HUES48 (cell line): ENCODE data around the gene RGS11.
"Not testable (repeated sequence)": the region's sequence is repeated elsewhere in the genome, so short reads cannot be mapped to it uniquely, and the experiment has no call there.

ENCODE experiments used
- H3K27ac ChIP-seq: one replicate; pipeline ENCODE4 v1.7.0; 2013; ENCODE audit warnings: low read depth, low read length, inconsistent platforms
- H3K27me3 ChIP-seq: 2 replicates; pipeline ENCODE4 v1.6.1; 2013; ENCODE audit warnings: mild to moderate bottlenecking, low read length; ENCODE audit not compliant: control insufficient read depth, insufficient read depth
- H3K36me3 ChIP-seq: 2 replicates; pipeline ENCODE4 v1.6.1; 2013; ENCODE audit warnings: low read length; ENCODE audit not compliant: control insufficient read depth, insufficient read depth
- H3K4me1 ChIP-seq: 2 replicates; pipeline ENCODE4 v1.6.1; 2013; ENCODE audit warnings: mild to moderate bottlenecking, low read length; ENCODE audit not compliant: control insufficient read depth, insufficient read depth
- H3K4me3 ChIP-seq: 2 replicates; pipeline ENCODE4 v1.5.1; 2013; ENCODE audit warnings: mild to moderate bottlenecking, low read depth, low read length
- H3K9ac ChIP-seq: 2 replicates; pipeline ENCODE4 v1.6.1; 2013; ENCODE audit warnings: mild to moderate bottlenecking, low read depth, low read length, moderate library complexity
- H3K9me3 ChIP-seq: 2 replicates; pipeline ENCODE4 v1.6.1; 2013; ENCODE audit warnings: low read length; ENCODE audit not compliant: control insufficient read depth, insufficient read depth

The RGS11 gene

GRCh38 chr16:242281-242680 is 33.5 kb downstream of the RGS11 start:
- Histone ChIP-seq H3K27me3 (no peaks in the 10 kb centered on the region), H3K36me3 (no peaks in the 10 kb centered on the region), H3K9me3 (no peaks in the 10 kb centered on the region), H3K9ac (no peak overlapping the region), H3K4me1 (no peaks in the 10 kb centered on the region), H3K4me3 (no peak overlapping the region), H3K27ac (no peak overlapping the region)

GRCh38 chr16:240559-240958 is 35.2 kb downstream of the RGS11 start:
- Histone ChIP-seq H3K36me3 (no peaks in the 10 kb centered on the region), H3K9me3 (no peaks in the 10 kb centered on the region), H3K27ac (no peak overlapping the region), H3K27me3 (no peaks in the 10 kb centered on the region), H3K9ac (no peak overlapping the region), H3K4me1 (no peaks in the 10 kb centered on the region), H3K4me3 (no peak overlapping the region)

GRCh38 chr16:239948-240277 is 35.8 kb downstream of the RGS11 start:
- no peak overlapping the region for H3K9ac ChIP-seq
- no peaks in the 10 kb centered on the region for H3K27me3 ChIP-seq
- H3K27ac ChIP-seq = no peak overlapping the region
- no peaks in the 10 kb centered on the region for H3K9me3 ChIP-seq
- H3K36me3 ChIP-seq = no peaks in the 10 kb centered on the region
- H3K4me3 ChIP-seq = no peak overlapping the region
- H3K4me1 ChIP-seq = no peaks in the 10 kb centered on the region

GRCh38 chr16:234468-235305 is 41.1 kb downstream of the RGS11 start, which contains the start of gene FAM234A:
FAM234A (plus strand) TSS chr16:234821; CDS start chr16:254414, 19,593 bp downstream.
- peak within 1 kb of the TSS; percentile 96 for H3K4me3 ChIP-seq
- H3K36me3 ChIP-seq = no peaks in the 10 kb centered on the region
- H3K9ac ChIP-seq = peak within 1 kb of the TSS; percentile 87
- H3K27ac ChIP-seq = peak within 1 kb of the TSS; percentile 98
- H3K9me3 ChIP-seq = no peaks in the 10 kb centered on the region
- H3K4me1 ChIP-seq = no peaks in the 10 kb centered on the region
- no peaks in the 10 kb centered on the region for H3K27me3 ChIP-seq

GRCh38 chr16:230949-231348 is 44.8 kb downstream of the RGS11 start:
- Histone ChIP-seq H3K9ac (no peak overlapping the region), H3K27me3 (no peaks in the 10 kb centered on the region), H3K4me1 (peaks cover 6% of the 10 kb centered on the region), H3K27ac (no peak overlapping the region), H3K9me3 (no peaks in the 10 kb centered on the region), H3K36me3 (peaks cover 25% of the 10 kb centered on the region), H3K4me3 (no peak overlapping the region)

GRCh38 chr16:230351-230750 is 45.4 kb downstream of the RGS11 start:
- H3K9me3 ChIP-seq, H3K27ac ChIP-seq, H3K9ac ChIP-seq: not testable (repeated sequence)

GRCh38 chr16:229731-230281 is 45.9 kb downstream of the RGS11 start:
- peaks cover 33% of the 10 kb centered on the region for H3K36me3 ChIP-seq
- H3K9ac ChIP-seq = no peak overlapping the region
- H3K9me3 ChIP-seq = no peaks in the 10 kb centered on the region
- H3K27me3 ChIP-seq = no peaks in the 10 kb centered on the region
- H3K27ac ChIP-seq = no peak overlapping the region
- peaks cover 6% of the 10 kb centered on the region for H3K4me1 ChIP-seq
- H3K4me3 ChIP-seq = peak overlapping the region; percentile 98

More at GRCh38 chr16:230351-230750, 45.4 kb downstream of the RGS11 start:
- peaks cover 30% of the 10 kb centered on the region for H3K36me3 ChIP-seq
- not testable (repeated sequence) for H3K4me3 ChIP-seq, H3K4me1 ChIP-seq, H3K27me3 ChIP-seq

- H3K27ac ChIP-seq = peak within 1 kb of the TSS; percentile 99
- H3K27me3 ChIP-seq = no peaks in the 10 kb centered on the region
- H3K4me1 ChIP-seq = peaks cover 6% of the 10 kb centered on the region
- peak within 1 kb of the TSS; percentile 98 for H3K4me3 ChIP-seq
- peak within 1 kb of the TSS; percentile 99 for H3K9ac ChIP-seq
- H3K36me3 ChIP-seq = peaks cover 39% of the 10 kb centered on the region
- no peaks in the 10 kb centered on the region for H3K9me3 ChIP-seq
Measured at GRCh38 chr16:228852-229730, 46.7 kb downstream of the RGS11 start, which contains the start of gene LUC7L. LUC7L (minus strand) TSS chr16:229449; CDS start chr16:229339, 110 bp downstream.

GRCh38 chr16:228151-228851 is 47.4 kb downstream of the RGS11 start:
- peaks cover 6% of the 10 kb centered on the region for H3K4me1 ChIP-seq
- H3K27ac ChIP-seq = peak overlapping the region; percentile 99
- H3K36me3 ChIP-seq = peaks cover 46% of the 10 kb centered on the region
- H3K4me3 ChIP-seq = peak overlapping the region; percentile 98
- peak overlapping the region; percentile 99 for H3K9ac ChIP-seq
- H3K9me3 ChIP-seq = no peaks in the 10 kb centered on the region
- no peaks in the 10 kb centered on the region for H3K27me3 ChIP-seq

- Histone ChIP-seq H3K4me1 (no peaks in the 10 kb centered on the region), H3K27me3 (no peaks in the 10 kb centered on the region), H3K9me3 (no peaks in the 10 kb centered on the region), H3K36me3 (peaks cover 87% of the 10 kb centered on the region), H3K4me3 (no peak overlapping the region), H3K9ac (no peak overlapping the region), H3K27ac (no peak overlapping the region)
Measured at GRCh38 chr16:220021-220420, 55.7 kb downstream of the RGS11 start.
